Gastroesophageal sphincter (tissue), 3 donors: ENCODE results near the gene CD300LD.

Source experiments
- CTCF ChIP-seq, 4 experiments: fragments of 200-600 bp in 2 of 4; fragments of 450-650 bp in 2 of 4; sonication (generic) in 1 of 4; IDR thresholded peaks; one replicate each; pipeline ENCODE4 v1.5.1; 2017 to 2019; ENCODE audit warnings: antibody characterized with exemption in 4 of 4, mild to moderate bottlenecking in 2 of 4, moderate library complexity in 2 of 4
- POLR2A ChIP-seq, 2 donors: fragments of 450-650 bp; IDR thresholded peaks; one replicate each; pipeline ENCODE4 v1.6.1; 2017; ENCODE audit warnings: antibody characterized with exemption in 2 of 2, mild to moderate bottlenecking in 2 of 2, moderate library complexity in 1 of 2
- POLR2AphosphoS5 ChIP-seq: sonication (generic); formaldehyde crosslinking; IDR thresholded peaks from one replicate; pipeline ENCODE4 v1.6.1; 2017; ENCODE audit warnings: antibody characterized with exemption

- no peak for TF ChIP-seq CTCF (IDR thresholded peaks at IDR 0.05)
- no peak for TF ChIP-seq POLR2A (IDR thresholded peaks at IDR 0.05)
- no peak for TF ChIP-seq POLR2AphosphoS5
These were observed 61.3 kb downstream of the CD300LD start for GRCh38 chr17:74530831-74531150.
